Right hindlimb (tissue), 1 donor: ENCODE data around the gene RBP5.
A peak's percentile ranks its signal among the peaks of the same experiment; 100 is the strongest.
"Not testable (repeated sequence)": the region's sequence is repeated elsewhere in the genome, so short reads cannot be mapped to it uniquely, and the experiment has no call there.

Experiments
- DNase-seq: peaks from one replicate; pipeline ENCODE4 v3.0.0-alpha.2; 2018

RBP5 gene

DNA sequence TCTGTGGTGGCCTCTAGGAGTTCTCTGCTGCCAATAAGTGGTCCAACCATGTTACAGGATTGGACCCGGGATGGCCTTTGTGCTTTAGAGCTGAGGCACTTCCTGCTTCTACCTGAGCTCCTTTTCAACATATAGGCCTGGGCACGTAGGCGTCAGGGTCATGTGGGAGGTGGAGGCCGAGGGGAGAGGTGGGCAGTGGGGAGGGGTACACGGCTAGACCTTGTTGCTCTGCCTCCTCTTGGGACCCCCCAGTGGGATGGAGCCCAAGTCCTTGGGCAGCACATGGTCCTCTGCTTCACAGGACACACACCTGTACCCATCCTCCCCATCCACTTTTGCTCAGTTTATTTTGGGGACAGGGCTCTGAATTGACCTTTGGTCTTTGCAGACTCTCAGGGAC lies 7.4 kb downstream of the RBP5 start:
- no peak for DNase-seq

DNA sequence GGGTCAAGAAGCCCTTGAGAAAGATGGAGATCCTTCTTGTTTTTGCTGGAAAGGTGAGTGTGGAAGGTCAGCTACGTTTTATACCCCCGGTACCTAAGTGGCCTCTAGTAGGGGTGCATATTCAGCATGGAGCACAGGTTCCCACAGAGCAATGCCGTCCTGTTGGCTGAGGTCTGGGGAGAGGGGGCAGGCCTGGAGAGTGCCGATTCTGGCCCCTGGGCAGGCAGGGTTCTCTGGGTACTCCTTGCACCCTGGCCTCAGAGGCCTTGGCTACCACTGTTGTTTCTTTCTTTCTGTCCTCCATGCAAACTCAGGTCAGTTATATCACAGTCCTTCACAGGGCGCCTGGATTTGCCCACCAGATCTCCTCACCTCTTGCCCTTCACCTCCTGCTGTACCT lies 8.5 kb downstream of the RBP5 start:
- no peak for DNase-seq

DNA sequence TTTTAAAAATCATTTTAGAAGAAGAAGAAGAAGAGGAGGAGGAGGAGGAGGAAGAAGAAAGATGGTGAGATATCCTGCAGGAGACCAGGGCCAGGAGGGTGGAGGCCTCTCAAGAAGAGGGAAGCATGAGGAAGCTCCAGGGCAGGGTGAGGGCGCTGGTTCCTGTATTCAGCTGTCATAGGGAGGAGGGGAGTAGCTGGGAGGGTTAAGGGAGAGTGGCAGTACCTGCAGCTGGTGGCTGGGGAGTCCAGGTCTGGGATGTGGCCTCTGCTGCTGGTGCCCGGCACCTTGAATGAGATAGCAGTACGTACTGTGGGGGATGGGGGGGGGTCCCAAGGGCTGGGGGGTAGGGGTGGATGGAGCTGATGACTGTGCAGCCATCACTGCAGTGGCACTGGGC lies 9.8 kb downstream of the RBP5 start:
- DNase-seq: peak; percentile 16

DNA sequence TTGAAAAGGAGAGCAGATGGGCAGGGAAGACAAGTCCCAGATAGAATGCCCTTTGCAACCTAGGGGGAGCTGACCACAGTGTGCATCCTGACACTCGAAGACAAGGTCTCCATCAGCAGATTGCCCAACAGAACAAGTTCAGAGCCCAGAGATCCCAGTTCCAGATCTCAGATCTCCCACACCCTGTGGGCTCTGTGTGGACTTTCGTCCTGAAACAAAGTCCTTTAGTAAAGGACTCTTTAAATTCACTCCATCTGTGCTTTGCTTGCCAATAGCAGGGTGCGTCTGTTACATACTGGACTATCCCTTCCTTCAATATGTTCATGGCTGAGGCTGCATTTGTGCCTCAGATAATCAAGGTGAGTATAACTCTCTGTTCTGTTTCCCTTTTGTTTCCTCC lies 11.0 kb downstream of the RBP5 start:
- DNase-seq: no peak

DNA sequence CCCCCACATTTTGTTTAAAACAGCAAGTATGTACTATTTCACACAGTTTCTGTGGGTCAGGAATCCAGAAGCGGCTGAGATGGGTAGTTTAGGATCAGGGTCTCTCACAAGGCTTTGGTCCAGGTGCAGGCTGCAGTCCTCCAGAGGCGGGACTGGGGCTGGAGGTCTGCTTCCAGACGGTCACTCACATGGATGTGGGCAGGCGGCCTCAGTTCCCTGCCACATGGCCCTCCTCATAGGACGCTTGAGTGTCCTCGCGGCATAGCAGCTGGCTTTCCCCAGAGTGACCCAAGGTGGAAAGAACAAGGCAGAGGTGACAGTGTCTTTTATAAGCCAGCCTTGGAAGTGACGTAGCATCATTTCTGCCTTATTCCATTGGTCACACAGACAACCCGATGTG lies 11.8 kb downstream of the RBP5 start:
- no peak for DNase-seq

DNA sequence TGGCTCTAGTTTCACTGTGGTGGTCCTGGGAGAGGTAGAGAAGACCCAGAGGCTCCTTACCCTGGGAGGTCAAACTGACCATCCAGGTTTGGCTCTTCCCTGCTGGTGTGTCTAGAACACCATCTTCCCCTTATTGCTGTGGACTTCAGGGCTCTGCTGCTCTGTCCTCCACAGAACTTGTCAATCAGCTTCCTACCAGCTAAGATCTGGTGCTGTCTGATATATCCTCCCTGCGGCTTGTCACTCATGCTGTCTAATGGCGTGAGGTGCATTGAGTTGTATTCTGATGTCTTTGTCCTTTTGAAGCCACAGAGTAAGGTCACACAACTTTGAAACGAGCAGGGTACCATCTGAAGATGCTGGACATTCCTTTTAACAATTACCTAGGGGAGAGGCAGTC lies 12.5 kb downstream of the RBP5 start:
- DNase-seq: no peak

DNA sequence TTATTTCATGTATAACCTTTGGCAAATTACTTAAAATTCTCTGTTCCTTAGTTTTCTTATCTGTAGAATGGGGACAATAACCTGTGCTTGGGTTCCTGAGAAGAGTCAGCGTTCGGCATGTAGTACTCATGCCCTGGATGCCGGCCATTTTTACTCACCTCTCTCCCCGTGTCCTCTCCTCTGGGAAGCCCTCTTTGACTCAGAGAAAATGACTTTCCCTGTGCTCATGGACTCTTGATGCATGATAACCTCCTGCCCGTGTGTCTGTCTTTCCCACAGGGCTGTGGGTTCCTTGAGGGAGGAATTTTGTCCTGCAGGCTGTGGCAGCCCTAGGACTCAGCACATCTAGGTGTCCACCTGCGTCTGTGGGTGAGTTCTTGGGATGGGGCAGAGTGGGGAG lies 13.8 kb downstream of the RBP5 start:
- DNase-seq: no peak

DNA sequence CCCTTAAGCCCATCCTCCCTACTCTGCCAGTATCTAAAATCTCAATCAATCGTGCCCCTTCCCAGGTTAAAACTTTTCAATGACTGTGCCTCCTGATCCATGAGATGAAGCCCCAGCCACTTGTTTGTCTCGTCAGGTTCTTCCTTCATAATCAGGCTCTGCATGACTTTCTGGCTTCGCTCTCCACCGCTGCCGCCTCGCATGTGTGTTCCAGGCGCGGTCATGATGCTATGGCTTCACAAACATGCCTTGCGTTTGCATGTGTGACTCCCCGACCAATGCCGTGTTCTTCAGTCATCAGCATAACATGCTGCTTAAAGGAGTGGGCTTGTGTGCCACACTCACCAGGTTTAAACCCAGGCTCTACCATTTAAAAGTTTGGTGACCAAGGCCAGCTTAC lies 14.7 kb downstream of the RBP5 start:
- DNase-seq: peak; percentile 15

DNA sequence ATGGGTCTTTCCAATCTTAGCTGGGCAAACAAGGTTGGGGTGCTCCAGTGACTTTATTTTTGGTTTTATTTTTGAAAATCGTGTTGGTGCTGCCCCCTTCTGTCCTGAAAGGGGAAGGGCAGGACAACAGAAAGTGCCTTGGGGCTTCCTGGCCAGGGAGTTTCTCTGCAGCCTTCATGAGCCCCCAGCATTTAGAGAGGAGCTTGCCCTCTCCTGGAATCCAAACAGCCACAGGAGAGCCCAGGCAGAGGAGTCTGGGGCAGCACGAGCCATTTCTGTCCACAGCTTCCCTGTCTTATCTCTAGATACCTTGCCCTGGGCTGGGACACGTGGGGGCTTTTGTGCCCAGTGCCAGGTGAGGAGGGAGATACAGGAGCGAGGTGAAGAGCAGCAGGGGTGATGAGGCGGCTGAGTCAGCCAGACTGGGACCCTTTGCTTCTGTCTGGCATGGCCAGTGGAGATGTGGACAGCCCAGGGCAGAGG lies 15.3 kb downstream of the RBP5 start:
- DNase-seq: no peak

DNA sequence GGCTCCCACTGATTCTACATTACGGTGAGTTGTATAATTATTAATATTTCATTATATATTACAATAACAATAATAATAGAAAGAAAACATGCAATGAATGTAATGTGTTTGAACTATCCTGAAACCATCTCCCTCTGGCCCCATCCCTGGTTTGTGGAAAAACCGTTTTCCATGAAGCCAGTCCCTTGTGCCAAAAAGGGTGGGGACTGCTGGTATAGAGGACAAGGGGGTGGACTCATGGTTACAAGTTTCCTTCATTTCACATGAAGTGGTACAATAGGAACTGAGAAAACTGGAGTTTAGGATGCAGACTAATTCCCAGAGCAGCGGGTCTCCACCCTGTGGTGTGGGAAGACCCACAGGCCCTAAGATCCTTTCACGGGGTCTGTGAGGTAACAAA lies 16.6 kb downstream of the RBP5 start:
- peak; percentile 74 for DNase-seq

DNA sequence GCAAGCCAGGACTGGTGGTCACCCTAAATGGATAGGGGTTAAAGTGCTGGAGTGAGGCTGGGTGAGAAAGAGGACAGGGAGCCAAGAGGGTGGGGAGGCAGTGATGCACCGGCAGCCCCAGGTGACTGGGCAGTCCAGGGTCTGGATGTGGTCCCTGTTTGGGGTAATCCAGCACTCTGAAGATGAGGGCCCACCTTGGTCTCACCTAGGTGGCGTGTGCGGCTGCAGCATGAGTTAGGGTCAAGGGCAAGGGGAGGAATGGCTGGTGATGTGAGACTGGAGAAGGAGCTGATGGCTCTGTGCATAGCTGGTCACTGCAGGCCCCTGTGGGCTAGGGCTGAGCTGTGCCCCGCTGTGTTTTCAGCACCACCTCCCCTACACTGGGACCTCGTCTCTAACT lies 18.0 kb downstream of the RBP5 start:
- no peak for DNase-seq

DNA sequence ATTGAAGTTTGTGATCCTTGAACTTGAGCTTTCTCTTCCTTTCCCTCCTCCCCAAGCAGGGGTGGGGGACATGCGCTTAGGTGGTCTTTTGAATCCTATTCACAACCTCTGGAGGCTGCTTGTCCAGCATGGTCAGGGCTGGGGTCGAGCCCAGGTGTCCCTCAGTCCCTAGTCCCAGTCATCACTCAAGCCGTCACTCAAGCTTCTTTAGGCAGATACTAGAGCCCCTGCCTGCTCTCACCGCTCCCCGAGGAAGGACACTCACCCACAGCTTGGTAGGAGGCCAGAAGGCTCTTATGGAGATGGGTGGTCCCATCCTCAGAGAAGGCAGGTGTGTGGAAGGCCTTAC lies 19.1 kb downstream of the RBP5 start:
- no peak for DNase-seq

DNA sequence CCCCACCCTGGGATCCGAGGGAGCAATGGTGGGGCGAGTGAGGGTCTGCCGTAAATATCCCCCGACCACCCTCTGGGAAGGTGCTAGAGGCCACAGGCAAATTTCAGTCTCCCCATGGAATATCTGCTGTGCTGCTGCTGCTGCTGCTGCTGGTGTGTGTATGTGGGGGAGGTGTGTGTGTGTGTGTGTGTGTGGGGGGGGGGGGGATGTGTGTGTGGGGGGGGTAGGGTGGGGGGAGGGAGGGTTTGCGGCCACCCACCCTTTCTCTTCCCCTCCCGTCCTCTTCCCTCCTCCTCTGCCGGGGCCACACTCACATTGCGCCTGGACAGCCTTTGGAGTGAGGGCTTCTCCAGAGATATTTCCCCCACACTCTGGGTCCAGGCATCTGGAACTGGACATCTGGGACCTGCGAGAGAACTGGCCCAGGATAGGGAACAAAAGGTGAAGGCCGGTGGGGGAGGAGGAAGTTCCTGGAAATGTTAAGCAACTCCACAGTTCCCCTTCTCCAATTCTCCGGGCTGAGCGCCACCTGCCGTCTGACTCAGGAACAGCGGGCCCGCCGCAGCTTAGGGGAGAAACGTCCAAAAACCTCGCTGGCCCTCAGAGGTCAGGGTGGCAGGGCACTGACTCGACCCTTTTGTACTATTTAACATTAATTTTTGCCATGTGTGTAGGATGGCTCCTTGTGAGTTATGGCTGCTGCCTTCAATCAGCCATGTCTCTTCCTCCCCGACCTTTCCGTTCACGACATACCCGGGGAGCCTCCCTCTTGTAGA lies 19.7 kb downstream of the RBP5 start, which contains the start of gene C1RL:
C1RL (minus strand) TSS at position 419 of the 776 bp plus-strand sequence; CDS start at position 385, 34 bp downstream.
- peak; percentile 92 for DNase-seq

DNA sequence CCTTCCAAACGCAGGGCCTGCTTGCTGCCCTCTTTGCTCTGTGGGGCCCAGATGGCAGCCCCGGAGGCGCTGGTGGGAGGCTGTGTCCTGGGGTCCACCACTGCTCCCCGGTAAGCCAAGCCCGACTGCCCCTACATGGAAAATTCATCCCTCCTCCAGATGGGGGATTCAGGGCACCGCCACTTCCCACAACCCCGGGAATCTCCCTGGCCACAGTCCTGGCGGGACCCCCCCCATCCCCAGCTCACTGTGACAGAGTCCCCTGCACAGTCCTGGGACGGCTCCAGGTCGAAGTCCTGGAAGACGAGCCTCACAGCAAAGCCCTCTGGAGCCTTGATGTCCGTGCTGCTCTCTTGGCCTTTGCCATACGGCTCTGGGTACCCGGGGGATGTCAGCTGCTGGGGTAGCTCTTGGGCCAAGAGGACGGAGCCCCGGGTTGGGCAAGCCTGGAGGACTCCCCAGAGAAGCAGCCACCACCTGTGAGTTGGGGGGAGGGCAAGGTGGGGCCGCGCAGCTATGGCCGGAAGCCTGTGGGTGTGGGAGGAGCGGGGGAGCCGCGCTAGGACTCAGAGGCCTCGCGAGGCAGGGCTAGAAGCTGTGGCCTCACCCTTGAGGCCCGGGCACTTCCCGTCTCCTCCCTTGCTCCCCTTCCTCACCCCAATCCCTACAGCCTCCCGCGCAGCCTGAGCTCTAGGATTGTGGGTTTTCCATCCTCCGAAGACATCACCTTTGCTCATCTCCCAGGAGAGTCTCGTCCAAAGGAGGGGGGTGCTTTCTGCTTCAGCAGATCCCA lies 20.5 kb downstream of the RBP5 start:
- DNase-seq: peak; percentile 81

DNA sequence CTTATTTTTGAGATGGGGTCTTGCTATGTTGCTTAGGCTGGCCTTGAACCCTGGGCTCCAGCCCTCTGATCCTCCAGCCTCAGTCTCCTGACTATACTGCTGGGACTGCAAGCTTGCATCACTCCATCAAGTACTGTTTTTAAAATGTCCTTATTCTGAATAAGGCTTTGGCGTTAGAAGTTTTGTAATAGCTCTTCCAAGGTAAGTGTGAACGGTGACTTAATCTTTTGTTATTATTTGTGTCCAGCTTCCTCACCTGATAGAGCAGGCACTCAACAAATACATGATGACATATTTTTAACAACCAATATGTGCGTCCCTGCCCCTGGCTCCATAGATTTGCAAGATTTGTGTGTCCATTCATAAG lies 21.1 kb downstream of the RBP5 start:
- no peak for DNase-seq

DNA sequence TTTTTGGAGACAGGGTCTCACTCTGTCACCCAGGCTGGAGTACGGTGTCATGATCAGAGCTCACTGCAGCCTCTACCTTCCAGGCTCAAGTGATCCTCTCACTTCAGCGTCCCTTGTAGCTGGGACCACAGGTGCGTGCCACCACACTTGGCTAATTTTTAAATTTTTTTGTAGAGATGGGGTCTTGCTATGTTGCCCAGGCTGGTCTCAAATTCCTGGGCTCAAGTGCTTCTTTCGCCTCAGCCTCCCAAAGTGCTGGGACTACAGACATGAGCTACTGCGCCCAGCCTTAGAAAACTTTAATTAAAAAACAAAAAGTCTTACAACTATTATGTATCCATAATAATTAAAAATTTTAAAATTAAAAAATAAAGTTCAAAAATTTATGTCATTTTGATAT lies 21.5 kb downstream of the RBP5 start:
- not testable (repeated sequence) for DNase-seq

DNA sequence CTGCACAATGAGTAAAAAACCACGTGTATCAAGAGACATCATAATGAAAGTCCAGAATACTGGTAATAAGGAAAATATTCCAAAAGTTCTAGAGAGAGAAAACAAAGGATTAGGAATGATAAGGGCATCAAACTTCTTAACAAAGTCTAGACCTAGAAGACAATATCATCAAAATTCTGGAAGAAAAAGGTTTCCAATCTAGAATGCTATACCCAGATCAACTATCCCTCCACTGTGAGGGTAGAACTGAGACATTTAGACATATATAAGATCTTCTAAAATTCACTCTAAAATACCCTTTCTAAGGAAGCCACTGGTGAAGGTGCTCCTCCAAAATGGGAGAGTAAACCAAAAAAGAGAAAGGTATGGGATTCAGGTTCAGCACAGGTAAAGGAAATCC lies 22.6 kb downstream of the RBP5 start:
- no peak for DNase-seq

DNA sequence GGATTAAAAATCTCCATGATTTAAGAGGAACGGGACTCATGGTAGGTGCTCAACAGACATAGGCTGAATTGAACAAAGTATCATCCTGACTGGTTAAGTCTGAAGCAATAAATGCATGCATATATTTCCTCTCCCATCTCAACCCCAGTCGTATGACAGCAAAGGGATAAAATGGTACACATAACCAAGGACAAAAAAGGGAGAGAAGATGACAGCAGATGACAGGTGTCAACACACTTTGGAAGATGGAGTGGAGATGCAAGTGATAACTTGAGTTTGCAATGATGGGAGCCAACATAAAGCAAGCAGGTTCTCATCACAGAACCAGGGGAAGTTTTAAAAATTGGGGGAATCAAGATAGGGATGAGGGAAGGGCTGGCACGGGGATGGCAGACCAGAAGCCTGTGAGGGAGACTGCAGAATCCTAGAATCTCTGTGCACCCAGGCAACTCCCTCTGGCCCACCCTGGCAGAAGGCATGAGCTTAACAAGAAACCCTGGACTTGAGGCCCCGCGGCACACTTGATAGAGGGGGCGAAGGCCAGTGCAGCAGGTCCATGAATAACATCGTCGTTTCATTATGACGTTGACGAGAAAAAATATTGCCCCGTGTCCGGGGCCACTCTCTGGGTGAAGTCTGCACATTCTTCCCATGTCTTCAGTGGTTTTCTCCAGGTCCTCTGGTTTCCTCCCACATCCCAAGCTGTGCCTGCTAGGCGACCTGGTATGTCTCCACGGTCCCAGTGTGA lies 24.7 kb downstream of the RBP5 start:
- no peak for DNase-seq

DNA sequence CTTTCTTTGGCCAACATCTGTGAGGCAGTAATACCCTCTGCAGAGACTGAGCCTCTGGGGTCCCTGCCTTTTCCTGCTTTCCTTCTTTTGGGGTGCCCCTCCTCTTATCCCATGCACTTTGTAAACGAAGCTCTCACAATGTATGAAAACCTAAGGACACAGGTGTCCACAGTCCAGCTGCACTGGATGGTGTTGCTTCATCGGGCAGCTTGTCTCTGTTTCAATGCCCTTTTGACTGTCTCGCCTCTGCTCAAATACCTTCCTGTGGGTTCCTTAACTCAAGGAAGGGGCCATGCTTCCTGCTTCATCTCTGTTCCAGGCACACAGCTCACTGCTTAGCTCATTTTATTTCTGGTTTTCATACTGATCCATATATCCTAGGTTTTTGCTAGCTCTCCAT lies 26.1 kb downstream of the RBP5 start:
- DNase-seq: no peak

DNA sequence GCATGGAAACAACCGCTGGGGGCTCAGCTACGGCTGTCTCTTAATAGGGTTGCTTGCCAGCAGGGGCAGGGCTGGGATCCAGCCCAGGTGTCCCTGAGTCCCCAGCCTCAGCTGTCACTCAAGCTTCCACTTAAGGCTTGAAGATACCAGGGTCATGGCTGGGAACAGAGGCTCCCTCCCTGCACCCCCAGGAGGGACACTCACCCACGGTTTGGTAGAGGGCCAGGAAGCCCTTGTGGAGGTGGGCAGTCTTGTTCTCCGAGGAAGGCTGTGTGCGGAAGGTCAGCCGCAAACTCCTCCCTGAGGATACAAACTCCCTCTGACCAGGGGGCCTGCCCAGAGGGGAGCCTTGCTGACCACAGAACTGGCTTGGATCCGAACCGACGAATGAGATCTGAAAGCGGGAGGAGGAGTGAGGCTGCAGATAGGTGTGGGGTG lies 27.0 kb downstream of the RBP5 start:
- no peak for DNase-seq

DNA sequence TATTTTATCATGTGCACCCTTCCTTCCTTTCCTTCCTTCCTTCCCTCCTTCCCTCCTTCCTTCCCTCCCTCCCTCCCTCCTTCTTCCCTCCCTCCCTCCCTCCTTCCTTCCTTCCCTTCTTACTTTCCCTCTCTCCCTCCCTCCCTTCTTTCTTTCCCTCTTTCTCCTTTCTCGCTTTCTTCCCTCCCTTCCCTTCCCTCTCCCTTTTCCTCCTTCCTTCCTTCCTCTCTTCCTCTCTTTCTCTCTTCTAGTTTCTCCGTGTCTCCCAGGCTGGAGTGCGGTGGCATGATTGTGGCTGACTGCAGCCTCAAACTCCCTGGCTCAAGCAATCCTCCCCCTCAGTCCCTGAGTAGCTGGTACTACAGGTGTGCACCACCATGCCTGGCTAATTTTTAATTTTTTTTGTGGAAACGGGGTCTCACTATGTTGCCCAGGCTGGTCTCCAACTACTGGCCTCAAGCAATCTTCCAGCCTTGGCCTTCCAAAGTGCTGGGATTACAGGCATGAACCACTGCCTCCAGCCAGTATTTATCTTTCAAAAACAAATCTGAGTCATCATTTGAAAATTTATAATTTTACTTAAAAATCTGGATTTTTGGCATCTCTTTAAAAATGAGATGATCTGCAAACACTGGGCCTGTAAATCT lies 27.5 kb downstream of the RBP5 start:
- DNase-seq: no peak

DNA sequence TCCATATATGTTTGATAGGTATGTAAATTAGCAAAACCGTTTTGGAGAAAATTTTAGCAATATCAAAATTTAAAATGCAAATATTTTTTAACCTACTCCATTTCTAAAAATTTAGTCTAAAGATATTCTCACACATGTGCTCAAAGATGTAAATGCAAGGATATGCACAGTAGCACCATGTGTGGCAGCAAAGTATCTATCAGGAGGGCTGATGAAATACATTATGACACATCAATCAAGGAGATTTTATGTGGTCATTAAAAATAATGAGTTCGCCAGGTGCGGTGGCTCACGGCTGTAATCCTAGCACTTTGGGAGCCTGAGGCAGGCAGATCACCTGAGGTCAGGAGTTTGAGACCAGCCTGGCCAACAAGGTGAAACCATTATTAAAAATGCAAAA lies 28.4 kb downstream of the RBP5 start:
- DNase-seq: no peak
